Activated naive CD8-positive, alpha-beta T cell treated with anti-CD3 and anti-CD28 coated beads for 36 hours (primary cell): Measurements from ENCODE around the gene RAVER2. TPM values are rescaled to one million over a fixed set of nuclear protein-coding genes. Genes with fewer than 3 reads are reported as not detected.
"Not testable (repeated sequence)": the region's sequence is repeated elsewhere in the genome, so short reads cannot be mapped to it uniquely, and the experiment has no call there.

Source experiments
- DNase-seq: peaks from one replicate; pipeline ENCODE4 v3.0.0; 2021
- H3K27ac Mint-ChIP-seq: one replicate; pipeline ENCODE4 v1.8.0; 2022; ENCODE audit warnings: mild to moderate bottlenecking, moderate library complexity, mixed read lengths
- H3K27me3 Mint-ChIP-seq: one replicate; pipeline ENCODE4 v1.8.0; 2022; ENCODE audit warnings: mild to moderate bottlenecking, mixed read lengths
- H3K36me3 Mint-ChIP-seq: one replicate; pipeline ENCODE4 v1.8.0; 2021; ENCODE audit warnings: mild to moderate bottlenecking, mixed read lengths
- H3K4me1 Mint-ChIP-seq: one replicate; pipeline ENCODE4 v1.8.0; 2021; ENCODE audit warnings: mixed read lengths
- H3K4me3 Mint-ChIP-seq: one replicate; pipeline ENCODE4 v1.8.0; 2022; ENCODE audit warnings: mild to moderate bottlenecking, moderate library complexity, mixed read lengths
- H3K9me3 Mint-ChIP-seq: one replicate; pipeline ENCODE4 v1.8.0; 2022; ENCODE audit warnings: mixed read lengths
- total RNA-seq, 2 experiments: library from RNA; stranded (reverse); gene quantifications; one replicate each; pipeline ENCODE4 v1.2.3, GENCODE V29; 2021

The RAVER2 gene
- total RNA-seq, 2 experiments from 2014 or later = 9.6 TPM

DNA sequence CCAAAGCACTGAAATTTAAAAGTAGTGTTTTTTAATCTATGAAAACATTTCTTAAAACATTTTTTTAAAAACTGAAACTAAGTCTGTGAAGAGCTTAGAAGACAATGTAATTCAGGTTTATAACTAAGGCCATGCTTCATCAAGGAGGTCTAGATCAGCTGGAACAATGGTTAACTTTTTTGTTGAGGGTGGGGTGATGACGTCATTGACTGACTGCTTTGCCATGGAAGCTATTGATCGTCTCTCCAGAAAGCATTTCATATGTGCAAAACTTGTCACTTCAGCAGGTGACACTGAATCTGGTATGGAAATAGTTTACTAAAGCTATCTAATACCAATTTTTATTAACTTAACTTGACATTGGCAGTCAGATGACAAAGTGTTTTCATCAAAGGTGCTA is 21.0 kb downstream of the RAVER2 start:
- peaks cover 8% of the 10 kb centered on the region for H3K9me3 Mint-ChIP-seq
- no peak overlapping the region for H3K4me3 Mint-ChIP-seq
- H3K4me1 Mint-ChIP-seq = peaks cover 10% of the 10 kb centered on the region
- no peak for DNase-seq
- peaks cover 19% of the 10 kb centered on the region for H3K36me3 Mint-ChIP-seq
- H3K27ac Mint-ChIP-seq = no peak overlapping the region
- no peaks in the 10 kb centered on the region for H3K27me3 Mint-ChIP-seq

DNA sequence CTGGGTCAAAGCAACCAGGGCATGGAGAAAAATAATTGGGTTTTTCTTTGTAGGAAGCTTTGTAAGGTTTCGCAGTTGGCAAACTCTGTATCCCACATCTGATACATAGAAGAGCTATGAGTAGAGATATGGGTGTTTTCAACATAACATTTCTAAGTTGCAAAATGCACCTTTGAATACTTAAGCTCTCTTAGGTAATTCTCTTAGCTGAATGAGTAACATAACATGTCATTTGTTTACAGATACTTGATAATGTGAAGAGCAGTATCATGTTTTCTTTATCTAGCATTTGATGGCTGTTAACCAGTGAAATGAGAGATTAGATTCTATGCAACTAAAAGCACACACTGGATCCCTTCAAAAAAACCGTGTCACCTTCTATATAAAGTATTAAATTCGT is 21.6 kb downstream of the RAVER2 start:
- peaks cover 10% of the 10 kb centered on the region for H3K9me3 Mint-ChIP-seq
- H3K27me3 Mint-ChIP-seq = no peaks in the 10 kb centered on the region
- peaks cover 23% of the 10 kb centered on the region for H3K36me3 Mint-ChIP-seq
- H3K4me1 Mint-ChIP-seq = peaks cover 10% of the 10 kb centered on the region
- no peak overlapping the region for H3K4me3 Mint-ChIP-seq
- DNase-seq = no peak
- H3K27ac Mint-ChIP-seq = no peak overlapping the region

DNA sequence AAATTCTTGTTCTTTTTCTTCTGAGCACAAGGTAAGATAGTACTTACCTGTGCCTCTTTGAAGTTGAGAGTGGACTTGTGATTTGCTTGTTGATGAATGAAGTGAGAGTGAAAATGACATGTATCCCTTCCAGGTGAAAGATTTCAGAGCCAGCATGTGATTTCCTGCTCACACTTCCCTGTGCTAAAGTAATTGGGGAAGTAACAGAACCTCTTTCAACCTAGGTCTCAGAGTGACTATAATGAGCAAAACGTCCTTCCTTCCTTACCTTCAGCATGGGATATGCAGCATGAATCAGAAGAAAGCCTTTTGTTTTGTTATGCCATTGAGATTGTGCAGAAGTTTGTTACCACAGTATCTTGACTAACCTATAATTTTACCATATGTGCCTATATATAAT is 24.6 kb downstream of the RAVER2 start:
- Mint-ChIP-seq H3K36me3 (peaks cover 30% of the 10 kb centered on the region), H3K27ac (no peak overlapping the region), H3K4me1 (peaks cover 10% of the 10 kb centered on the region), H3K4me3 (no peak overlapping the region), H3K27me3 (no peaks in the 10 kb centered on the region), H3K9me3 (peaks cover 16% of the 10 kb centered on the region)
- no peak for DNase-seq

DNA sequence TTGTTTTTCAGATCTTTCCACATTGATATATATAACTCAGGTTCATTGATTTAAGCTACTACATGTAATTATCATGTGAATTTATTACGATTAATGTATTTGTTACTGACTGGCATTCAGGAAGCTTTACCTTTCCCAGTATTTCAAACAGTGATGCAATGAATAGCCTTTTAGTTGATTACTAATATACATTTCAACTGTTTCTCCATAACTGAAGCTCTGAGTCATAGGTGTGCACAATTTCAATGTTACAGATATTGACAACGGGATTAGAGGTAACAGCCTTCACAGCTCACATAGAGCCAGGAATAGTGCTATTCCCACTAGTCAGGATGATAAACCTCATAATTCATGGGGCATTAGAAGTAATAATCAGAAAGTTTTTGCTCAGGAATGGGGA is 25.1 kb downstream of the RAVER2 start:
- Mint-ChIP-seq H3K4me3 (no peak overlapping the region), H3K27me3 (no peaks in the 10 kb centered on the region), H3K36me3 (peaks cover 31% of the 10 kb centered on the region), H3K4me1 (peaks cover 10% of the 10 kb centered on the region), H3K9me3 (peaks cover 16% of the 10 kb centered on the region), H3K27ac (no peak overlapping the region)
- no peak for DNase-seq

DNA sequence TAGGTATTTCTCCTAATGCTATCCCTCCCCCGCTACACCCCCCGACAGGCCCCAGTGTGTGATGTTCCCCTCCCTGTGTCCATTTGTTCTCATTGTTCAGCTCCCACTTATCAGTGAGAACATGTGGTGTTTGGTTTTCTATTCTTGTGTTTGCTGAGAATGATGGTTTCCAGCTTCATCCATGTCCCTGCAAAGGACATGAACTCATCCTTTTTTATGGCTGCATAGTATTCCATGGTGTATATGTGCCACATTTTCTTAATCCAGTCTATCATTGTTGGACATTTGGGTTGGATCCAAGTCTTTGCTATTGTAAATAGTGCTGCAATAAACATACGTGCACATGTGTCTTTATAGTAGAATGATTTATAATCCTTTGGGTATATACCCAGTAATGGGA is 28.4 kb downstream of the RAVER2 start:
- DNase-seq, H3K4me3 Mint-ChIP-seq, H3K27ac Mint-ChIP-seq, H3K27me3 Mint-ChIP-seq: not testable (repeated sequence)
- peaks cover 32% of the 10 kb centered on the region for H3K36me3 Mint-ChIP-seq
- H3K4me1 Mint-ChIP-seq = peaks cover 10% of the 10 kb centered on the region
- peaks cover 16% of the 10 kb centered on the region for H3K9me3 Mint-ChIP-seq

DNA sequence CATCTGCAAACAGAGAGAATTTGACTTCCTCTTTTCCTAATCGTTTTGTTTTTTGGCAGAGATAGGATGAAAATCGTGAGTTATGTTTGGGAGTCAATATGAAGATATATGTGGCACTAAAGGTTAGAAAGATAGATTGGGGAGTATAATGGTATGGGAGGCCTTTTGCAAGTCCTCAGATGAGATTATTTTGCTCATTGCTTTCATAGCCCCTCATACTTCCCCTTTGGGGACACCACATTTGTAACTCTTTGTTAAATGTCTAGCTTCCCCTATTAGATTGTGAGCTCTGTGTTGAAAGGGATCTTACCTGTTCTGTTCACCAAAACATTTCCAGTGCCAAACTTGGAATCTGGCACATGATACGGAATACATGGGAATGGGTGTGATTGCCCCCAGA is 30.2 kb downstream of the RAVER2 start:
- Mint-ChIP-seq H3K9me3 (peaks cover 15% of the 10 kb centered on the region), H3K36me3 (peaks cover 24% of the 10 kb centered on the region), H3K4me1 (peaks cover 3% of the 10 kb centered on the region), H3K27me3 (no peaks in the 10 kb centered on the region), H3K27ac (no peak overlapping the region), H3K4me3 (no peak overlapping the region)
- no peak for DNase-seq

DNA sequence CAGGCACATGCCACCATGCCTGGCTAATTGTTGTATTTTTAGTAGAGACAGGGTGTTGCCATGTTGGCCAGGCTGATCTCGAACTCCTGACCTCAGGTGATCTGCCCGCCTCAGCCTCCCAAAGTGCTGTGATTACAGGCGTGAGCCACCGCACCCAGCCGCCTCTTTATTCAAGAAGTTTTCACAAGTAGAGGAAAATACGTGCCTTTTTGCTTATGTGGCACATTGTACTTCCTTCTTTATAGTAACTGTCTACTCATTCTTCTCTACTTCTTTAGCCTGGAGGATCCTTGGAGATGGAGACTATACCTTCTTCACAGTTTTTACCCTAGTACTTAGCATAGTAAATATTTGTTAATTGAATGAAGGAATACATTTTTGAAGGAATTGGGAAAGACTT is 37.2 kb downstream of the RAVER2 start:
- not testable (repeated sequence) for H3K9me3 Mint-ChIP-seq, H3K4me1 Mint-ChIP-seq, DNase-seq, H3K27me3 Mint-ChIP-seq, H3K27ac Mint-ChIP-seq, H3K4me3 Mint-ChIP-seq
- peaks cover 21% of the 10 kb centered on the region for H3K36me3 Mint-ChIP-seq

DNA sequence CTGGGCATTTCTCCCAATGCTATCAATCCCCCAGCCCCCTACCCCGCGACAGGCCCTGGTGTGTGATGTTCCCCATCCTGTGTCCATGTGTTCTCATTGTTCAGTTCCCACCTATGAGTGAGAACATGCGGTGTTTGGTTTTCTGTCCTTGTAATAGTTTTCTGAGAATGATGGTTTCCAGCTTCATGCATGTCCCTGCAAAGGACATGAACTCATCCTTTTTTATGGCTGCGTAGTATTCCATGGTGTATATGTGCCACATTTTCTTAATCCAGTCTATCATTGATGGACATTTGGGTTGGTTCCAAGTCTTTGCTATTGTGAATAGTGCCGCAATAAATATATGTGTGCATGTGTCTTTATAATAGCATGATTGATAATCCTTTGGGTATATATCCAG is 38.0 kb downstream of the RAVER2 start:
- peaks cover 23% of the 10 kb centered on the region for H3K36me3 Mint-ChIP-seq
- not testable (repeated sequence) for H3K27ac Mint-ChIP-seq, DNase-seq, H3K4me3 Mint-ChIP-seq, H3K9me3 Mint-ChIP-seq, H3K4me1 Mint-ChIP-seq, H3K27me3 Mint-ChIP-seq

DNA sequence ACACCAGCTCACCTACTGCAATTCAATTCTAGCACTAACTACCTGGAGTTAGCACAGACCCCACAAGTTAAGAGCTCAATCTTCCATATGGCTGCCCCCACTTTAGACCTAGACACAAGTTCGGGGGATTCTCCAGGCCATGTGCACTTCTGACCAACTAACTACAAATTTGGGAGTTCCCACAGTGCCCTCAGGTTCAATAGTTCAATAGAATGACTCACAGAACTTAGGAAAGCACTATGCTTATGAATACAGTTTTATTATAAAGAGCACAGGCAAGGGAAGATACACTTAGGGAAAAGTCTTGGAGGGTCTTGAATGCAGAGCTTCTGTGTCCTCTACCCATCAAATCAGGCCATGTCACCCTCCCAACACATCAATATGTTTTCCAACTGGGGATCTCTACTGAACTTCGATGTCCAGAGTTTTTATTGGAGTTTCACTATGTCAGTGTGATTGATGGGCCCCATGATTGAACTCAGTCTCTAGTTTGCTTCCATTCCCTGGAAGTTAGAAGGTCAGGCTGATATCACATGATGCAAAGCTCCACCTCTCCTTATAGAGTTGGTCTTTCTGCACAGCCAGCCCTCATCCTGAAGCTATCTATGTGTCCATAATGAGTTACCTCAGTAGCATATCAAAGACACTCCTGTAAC is 46.1 kb downstream of the RAVER2 start:
- no peaks in the 10 kb centered on the region for H3K27me3 Mint-ChIP-seq
- H3K36me3 Mint-ChIP-seq = peaks cover 38% of the 10 kb centered on the region

DNA sequence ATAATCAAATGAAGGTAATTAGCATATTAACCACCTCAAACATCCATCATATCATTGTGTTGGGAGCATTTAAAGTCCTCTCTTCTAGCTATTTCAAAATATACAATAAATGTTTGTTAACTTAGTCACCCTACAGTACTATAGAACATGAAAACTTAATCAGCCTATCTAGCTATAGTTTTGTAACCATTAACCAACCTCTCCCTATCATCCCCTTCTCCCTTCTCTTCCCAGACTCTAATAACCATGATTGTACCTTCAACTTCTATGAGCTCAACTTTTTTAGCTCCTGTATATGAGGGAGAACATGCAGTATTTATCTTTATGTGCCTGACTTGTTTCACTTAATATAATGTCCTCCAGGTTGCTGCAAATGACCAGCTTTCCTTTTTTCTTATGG is 54.0 kb downstream of the RAVER2 start:
- no peaks in the 10 kb centered on the region for H3K4me1 Mint-ChIP-seq
- no peak for DNase-seq
- H3K9me3 Mint-ChIP-seq = no peaks in the 10 kb centered on the region
- H3K36me3 Mint-ChIP-seq = peaks cover 10% of the 10 kb centered on the region
- H3K27me3 Mint-ChIP-seq = no peaks in the 10 kb centered on the region
- no peak overlapping the region for H3K4me3 Mint-ChIP-seq
- H3K27ac Mint-ChIP-seq = no peak overlapping the region

More for the DNA sequence above, 46.1 kb downstream of the RAVER2 start:
- Mint-ChIP-seq H3K9me3 (peaks cover 19% of the 10 kb centered on the region), H3K4me1 (no peaks in the 10 kb centered on the region), H3K27ac (no peak overlapping the region), H3K4me3 (no peak overlapping the region)
- no peak for DNase-seq

DNA sequence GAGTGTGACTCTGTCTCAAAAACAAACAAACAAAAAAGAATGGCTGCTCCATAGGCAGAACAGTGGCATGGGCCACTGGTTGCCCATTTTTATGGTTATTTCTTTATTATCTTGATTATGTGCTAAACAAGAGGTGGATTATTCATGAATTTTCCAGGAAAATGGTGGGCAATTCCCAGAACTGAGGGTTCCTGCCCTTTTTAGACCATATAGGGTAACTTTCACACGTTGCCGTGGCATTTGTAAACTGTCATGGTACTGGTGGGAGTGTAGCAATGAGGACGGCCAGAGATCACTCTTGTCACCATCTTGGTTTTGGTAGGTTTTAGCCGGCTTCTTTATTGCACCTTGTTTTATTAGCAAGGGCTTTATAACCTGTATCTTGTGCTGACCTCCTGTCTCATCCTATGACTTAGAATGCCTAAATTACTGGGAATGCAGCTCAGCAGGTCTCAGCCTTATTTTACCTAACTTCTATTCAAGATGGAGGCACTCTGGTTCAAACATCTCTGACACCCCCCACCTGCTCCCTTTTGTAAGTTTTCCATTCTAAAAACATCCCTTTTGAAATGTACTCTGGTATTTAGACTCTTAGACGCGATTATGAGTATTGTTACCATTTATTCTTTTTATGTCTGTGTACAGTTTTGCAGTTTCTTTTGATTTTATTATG is 57.1 kb downstream of the RAVER2 start:
- no peak overlapping the region for H3K4me3 Mint-ChIP-seq
- H3K4me1 Mint-ChIP-seq = no peaks in the 10 kb centered on the region
- H3K36me3 Mint-ChIP-seq = peaks cover 9% of the 10 kb centered on the region

DNA sequence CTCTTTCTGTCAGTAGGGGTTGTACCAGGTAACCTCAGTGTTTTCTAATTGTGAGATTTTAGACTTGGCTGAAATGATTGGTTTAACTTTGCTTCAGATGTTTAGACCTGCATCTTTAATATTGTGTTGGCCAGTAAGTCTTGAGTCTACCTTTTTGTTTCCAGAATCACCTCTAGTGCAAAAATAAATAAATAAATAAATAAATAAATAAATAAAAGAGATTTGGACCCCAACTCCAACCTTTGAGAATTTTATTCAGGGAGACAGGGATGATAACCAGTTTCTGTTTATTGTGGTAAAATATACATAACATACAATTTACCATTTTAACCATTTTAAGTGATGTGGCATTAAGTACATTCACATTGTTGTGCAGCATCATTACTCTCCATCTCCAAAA is 64.4 kb downstream of the RAVER2 start:
- no peak for DNase-seq
- Mint-ChIP-seq H3K27ac (no peak overlapping the region), H3K36me3 (no peaks in the 10 kb centered on the region), H3K9me3 (no peaks in the 10 kb centered on the region), H3K27me3 (no peaks in the 10 kb centered on the region), H3K4me1 (no peaks in the 10 kb centered on the region), H3K4me3 (no peak overlapping the region)

More for the DNA sequence above, 57.1 kb downstream of the RAVER2 start:
- Mint-ChIP-seq H3K27me3 (no peaks in the 10 kb centered on the region), H3K9me3 (no peaks in the 10 kb centered on the region), H3K27ac (no peak overlapping the region)
- no peak for DNase-seq

DNA sequence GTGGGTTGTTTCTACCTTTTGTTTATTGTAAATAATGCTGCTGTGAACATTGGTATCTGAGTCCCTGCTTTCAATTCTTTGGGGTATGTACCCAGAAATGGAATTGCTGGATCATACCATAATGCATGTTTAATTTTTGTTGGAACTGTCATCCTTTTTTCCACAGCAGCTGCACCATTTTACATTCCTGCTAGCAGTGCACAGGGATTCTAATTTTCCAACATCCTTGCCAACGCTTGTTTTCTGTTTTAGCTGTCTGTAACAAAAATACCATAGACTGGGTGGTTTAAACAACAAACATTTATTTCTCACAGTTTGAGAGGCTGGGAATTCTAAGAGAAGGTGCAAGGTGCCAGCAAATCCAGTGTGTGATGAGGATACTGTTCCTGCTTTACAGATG is 65.1 kb downstream of the RAVER2 start:
- H3K27ac Mint-ChIP-seq = no peak overlapping the region
- DNase-seq = no peak
- no peaks in the 10 kb centered on the region for H3K9me3 Mint-ChIP-seq
- H3K4me3 Mint-ChIP-seq = no peak overlapping the region
- no peaks in the 10 kb centered on the region for H3K4me1 Mint-ChIP-seq
- no peaks in the 10 kb centered on the region for H3K27me3 Mint-ChIP-seq
- no peaks in the 10 kb centered on the region for H3K36me3 Mint-ChIP-seq

DNA sequence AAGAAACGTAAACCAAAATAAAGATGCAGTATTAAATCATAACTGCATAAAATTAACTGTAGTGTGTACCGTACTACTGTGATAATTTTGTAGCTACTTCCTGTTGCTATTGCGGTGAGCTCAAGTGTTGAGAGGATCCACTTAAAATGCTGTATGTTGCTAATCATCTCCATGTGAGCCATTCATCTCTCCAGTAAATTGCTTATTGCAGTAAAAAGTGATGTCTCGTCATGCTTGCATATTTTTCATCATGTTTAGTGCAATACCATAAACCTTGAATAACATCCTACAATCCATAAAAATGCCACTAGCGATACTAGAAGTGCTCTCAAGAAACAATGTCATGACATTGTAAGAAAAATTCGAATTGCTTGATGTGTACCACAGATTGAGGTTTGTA is 66.3 kb downstream of the RAVER2 start:
- Mint-ChIP-seq H3K4me3 (no peak overlapping the region), H3K27me3 (no peaks in the 10 kb centered on the region), H3K36me3 (peaks cover 4% of the 10 kb centered on the region), H3K4me1 (no peaks in the 10 kb centered on the region), H3K27ac (no peak overlapping the region), H3K9me3 (no peaks in the 10 kb centered on the region)
- DNase-seq = no peak

DNA sequence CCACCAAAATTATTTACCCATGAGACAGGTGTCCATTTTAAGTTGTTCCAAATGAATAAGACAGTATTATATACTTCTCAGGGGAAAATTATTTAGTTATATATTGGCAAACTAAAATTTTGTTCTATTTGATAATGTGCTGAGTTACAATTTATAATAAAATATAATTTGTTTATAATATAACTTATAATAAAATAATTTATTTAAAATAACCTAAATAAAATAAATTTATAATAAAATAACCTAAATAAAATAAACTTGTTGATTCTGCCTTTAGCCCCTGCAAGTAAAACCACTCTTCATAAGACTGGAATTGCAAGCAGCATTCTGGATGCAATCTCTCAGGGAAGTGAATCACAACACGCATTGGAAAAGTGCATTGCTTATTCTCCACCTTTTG is 69.6 kb downstream of the RAVER2 start:
- Mint-ChIP-seq H3K4me1 (no peaks in the 10 kb centered on the region), H3K4me3 (no peak overlapping the region), H3K27me3 (no peaks in the 10 kb centered on the region), H3K9me3 (no peaks in the 10 kb centered on the region), H3K27ac (no peak overlapping the region), H3K36me3 (peaks cover 19% of the 10 kb centered on the region)
- DNase-seq = no peak

DNA sequence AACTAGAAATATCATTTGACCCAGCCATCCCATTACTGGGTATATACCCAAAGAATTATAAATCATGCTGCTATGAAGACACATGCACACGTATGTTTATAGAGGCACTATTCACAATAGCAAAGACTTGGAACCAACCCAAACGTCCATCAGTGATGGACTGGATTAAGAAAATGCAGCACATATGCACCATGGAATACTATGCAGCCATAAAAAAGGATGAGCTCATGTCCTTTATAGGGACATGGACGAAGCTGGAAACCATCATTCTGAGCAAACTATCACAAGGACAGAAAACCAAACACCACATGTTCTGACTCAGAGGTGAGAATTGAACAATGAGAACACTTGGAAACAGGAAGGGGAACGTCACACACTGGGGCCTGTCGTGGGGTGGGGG is 72.5 kb downstream of the RAVER2 start:
- not testable (repeated sequence) for H3K4me3 Mint-ChIP-seq, H3K27ac Mint-ChIP-seq, H3K27me3 Mint-ChIP-seq, H3K4me1 Mint-ChIP-seq, H3K9me3 Mint-ChIP-seq, DNase-seq
- peaks cover 19% of the 10 kb centered on the region for H3K36me3 Mint-ChIP-seq
